GM15510 (cell line): ENCODE data around the gene PCSK7.

Experiments used
- POLR2A ChIP-seq: IDR thresholded peaks from 3 replicates; pipeline ENCODE4 v1.6.1; 2011; ENCODE audit warnings: borderline replicate concordance; ENCODE audit not compliant: insufficient read length; ENCODE audit errors: extremely low read depth

The PCSK7 gene

GRCh38 chr11:117220999-117221774, 10.7 kb downstream of the PCSK7 start:
- TF ChIP-seq POLR2A: no peak

GRCh38 chr11:117220568-117220967, 11.3 kb downstream of the PCSK7 start:
- TF ChIP-seq POLR2A: no peak

- no peak for TF ChIP-seq POLR2A
Observed at GRCh38 chr11:117219995-117220394, 11.9 kb downstream of the PCSK7 start.

- no peak for TF ChIP-seq POLR2A
Observed at GRCh38 chr11:117219455-117219854, 12.4 kb downstream of the PCSK7 start.

- no peak for TF ChIP-seq POLR2A
Observed at GRCh38 chr11:117219001-117219400, 12.9 kb downstream of the PCSK7 start.

- no peak for TF ChIP-seq POLR2A
Observed at GRCh38 chr11:117218133-117218915, 13.5 kb downstream of the PCSK7 start.

GRCh38 chr11:117217141-117218084, 14.5 kb downstream of the PCSK7 start:
- no peak for TF ChIP-seq POLR2A

GRCh38 chr11:117214404-117215110, 17.3 kb downstream of the PCSK7 start:
- TF ChIP-seq POLR2A: no peak

GRCh38 chr11:117212697-117213355, 19.0 kb downstream of the PCSK7 start:
- TF ChIP-seq POLR2A: no peak

GRCh38 chr11:117210620-117211019, 21.3 kb downstream of the PCSK7 start:
- no peak for TF ChIP-seq POLR2A

- no peak for TF ChIP-seq POLR2A
Observed at GRCh38 chr11:117205211-117205818, 26.6 kb downstream of the PCSK7 start.

GRCh38 chr11:117204283-117205080, 27.4 kb downstream of the PCSK7 start:
- TF ChIP-seq POLR2A: no peak

GRCh38 chr11:117203069-117203407, 28.8 kb downstream of the PCSK7 start:
- no peak for TF ChIP-seq POLR2A
